Esophagus squamous epithelium (tissue), 5 donors: ENCODE results near the gene CEP120. TPM values are rescaled to one million over a fixed set of nuclear protein-coding genes. Genes with fewer than 3 reads are reported as not detected.
"Not testable (repeated sequence)": the region's sequence is repeated elsewhere in the genome, so short reads cannot be mapped to it uniquely, and the experiment has no call there.

ENCODE experiments used
- DNase-seq: peaks from one replicate; lab custom pipeline; 2025; lab: John Stamatoyannopoulos, UW
- H3K27ac ChIP-seq, 4 donors: fragments of 200-600 bp; sonication (generic); one replicate each; pipeline ENCODE4 v1.5.1; 2016 to 2019; ENCODE audit warnings: mild to moderate bottlenecking in 1 of 4
- H3K27me3 ChIP-seq, 4 donors: fragments of 200-600 bp; sonication (generic); 1 replicate in 3 of 4; 2 replicates in 1 of 4; pipeline versions ENCODE4 v1.5.1 to v1.6.0; 2017 to 2021; ENCODE audit warnings: antibody characterized with exemption in 1 of 4
- H3K36me3 ChIP-seq, 3 donors: fragments of 200-600 bp; sonication (generic); one replicate each; pipeline ENCODE4 v1.5.1; 2016 to 2019
- H3K4me1 ChIP-seq, 3 donors: fragments of 200-600 bp; sonication (generic); one replicate each; pipeline ENCODE4 v1.5.1; 2017 to 2019
- H3K4me3 ChIP-seq, 4 donors: fragments of 200-600 bp; sonication (generic); 1 replicate in 3 of 4; 2 replicates in 1 of 4; pipeline ENCODE4 v1.5.1; 2016 to 2019; ENCODE audit warnings: mild to moderate bottlenecking in 2 of 4, moderate library complexity in 1 of 4
- H3K9me3 ChIP-seq, 3 donors: fragments of 200-600 bp; sonication (generic); one replicate each; pipeline ENCODE4 v1.5.1; 2016 to 2019
- POLR2A ChIP-seq, 4 donors: fragments of 450-650 bp; IDR thresholded peaks; one replicate each; pipeline ENCODE4 v1.6.1; 2017; ENCODE audit warnings: antibody characterized with exemption in 4 of 4, mild to moderate bottlenecking in 4 of 4, moderate library complexity in 3 of 4
- WGBS, 2 donors: methylation state at CpG; one replicate each; pipeline ENCODE4 v1.1.5; 2018; 5-methylcytosine and 5-hydroxymethylcytosine counted together
- intact Hi-C: fragments of 100-400 bp; cut with DNase I; formaldehyde crosslinking; loops from one replicate; pipeline ENCODE4 v1.15.0; 2022
- total RNA-seq, 4 donors: library from RNA; depleted of rRNA; stranded (reverse); fragments of >200 nt; gene quantifications; one replicate each; pipeline ENCODE4 v1.1.0, GENCODE V29; 2016
- TF ChIP-seq, protein P1 (sequence below), 6 experiments: fragments of 450-650 bp in 4 of 6; fragments of 200-600 bp in 2 of 6; sonication (generic) in 2 of 6; IDR thresholded peaks; one replicate each; pipeline ENCODE4 v1.5.1; 2016 to 2019; ENCODE audit warnings: antibody characterized with exemption in 6 of 6, mild to moderate bottlenecking in 4 of 6, moderate library complexity in 4 of 6
- donor health status: DM: yes; HTN: yes; CAD: no.

CEP120 gene
- total RNA-seq, 4 donors from 2014 or later, result 7.9 to 12.6 (median 10.1) TPM

DNA sequence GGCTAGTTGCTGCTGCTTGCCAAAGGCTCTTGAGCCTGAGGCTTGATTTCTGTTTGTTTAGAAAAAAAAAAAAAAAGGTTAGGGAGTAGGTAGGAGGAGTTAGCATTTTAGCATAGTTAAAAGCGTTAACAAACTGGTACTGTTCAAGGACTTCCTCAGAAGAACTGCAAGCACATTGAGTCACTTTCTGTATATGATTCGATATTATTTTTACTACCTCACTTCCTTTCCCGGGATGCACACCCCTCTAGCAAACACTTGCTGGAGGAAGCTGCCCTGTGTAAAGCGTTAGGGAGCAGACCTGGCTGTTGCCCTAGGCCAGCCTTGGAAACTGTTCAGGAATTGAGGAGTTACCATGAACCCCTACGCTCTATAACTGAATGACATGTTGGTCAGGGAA, 15.7 kb upstream of the CEP120 start:
- 16 to 33% methylated on average over 3 to 5 of the region's 5 CpGs for WGBS, 2 donors
- intact Hi-C loops, result no loop called here
- no peaks in the 10 kb centered on the region for H3K36me3 ChIP-seq
- H3K27me3 ChIP-seq, result no peaks in the 10 kb centered on the region
- no peak overlapping the region for H3K4me3 ChIP-seq
- peaks cover 0 to 11% (median 0%) of the 10 kb centered on the region in 3 donors for H3K4me1 ChIP-seq
- no peaks in the 10 kb centered on the region for H3K9me3 ChIP-seq
- no peak overlapping the region for H3K27ac ChIP-seq
- TF ChIP-seq, protein P1, sequence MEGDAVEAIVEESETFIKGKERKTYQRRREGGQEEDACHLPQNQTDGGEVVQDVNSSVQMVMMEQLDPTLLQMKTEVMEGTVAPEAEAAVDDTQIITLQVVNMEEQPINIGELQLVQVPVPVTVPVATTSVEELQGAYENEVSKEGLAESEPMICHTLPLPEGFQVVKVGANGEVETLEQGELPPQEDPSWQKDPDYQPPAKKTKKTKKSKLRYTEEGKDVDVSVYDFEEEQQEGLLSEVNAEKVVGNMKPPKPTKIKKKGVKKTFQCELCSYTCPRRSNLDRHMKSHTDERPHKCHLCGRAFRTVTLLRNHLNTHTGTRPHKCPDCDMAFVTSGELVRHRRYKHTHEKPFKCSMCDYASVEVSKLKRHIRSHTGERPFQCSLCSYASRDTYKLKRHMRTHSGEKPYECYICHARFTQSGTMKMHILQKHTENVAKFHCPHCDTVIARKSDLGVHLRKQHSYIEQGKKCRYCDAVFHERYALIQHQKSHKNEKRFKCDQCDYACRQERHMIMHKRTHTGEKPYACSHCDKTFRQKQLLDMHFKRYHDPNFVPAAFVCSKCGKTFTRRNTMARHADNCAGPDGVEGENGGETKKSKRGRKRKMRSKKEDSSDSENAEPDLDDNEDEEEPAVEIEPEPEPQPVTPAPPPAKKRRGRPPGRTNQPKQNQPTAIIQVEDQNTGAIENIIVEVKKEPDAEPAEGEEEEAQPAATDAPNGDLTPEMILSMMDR (IDR thresholded peaks at IDR 0.05), result no peak
- TF ChIP-seq POLR2A (IDR thresholded peaks at IDR 0.05), result no peak
- no peak for DNase-seq

DNA sequence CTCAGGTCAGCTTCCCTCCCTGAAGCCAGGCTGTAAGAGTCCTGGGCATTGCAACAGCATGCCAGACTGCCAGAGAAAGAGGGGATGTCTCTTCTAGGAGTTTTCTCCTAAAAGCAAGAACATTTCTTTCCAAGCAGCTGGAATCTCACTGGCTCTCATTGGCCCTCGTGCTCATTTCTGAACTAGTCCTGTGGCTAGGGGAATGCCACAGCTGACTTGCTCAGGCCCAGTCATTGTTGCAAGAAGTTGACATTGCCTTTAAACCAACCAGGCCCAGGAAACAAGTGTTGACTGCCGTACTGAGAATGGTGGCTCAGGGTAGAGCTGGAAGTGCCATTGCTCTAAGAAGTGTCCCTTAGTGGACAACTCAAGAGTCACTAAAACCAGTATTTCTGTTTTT, 15.0 kb upstream of the CEP120 start:
- no peak for TF ChIP-seq POLR2A (IDR thresholded peaks at IDR 0.05)
- TF ChIP-seq, protein P1 (IDR thresholded peaks at IDR 0.05), result no peak
- DNase-seq, result no peak
- H3K4me3 ChIP-seq, result no peak overlapping the region
- H3K36me3 ChIP-seq, result no peaks in the 10 kb centered on the region
- intact Hi-C loops, result no loop called here
- H3K4me1 ChIP-seq, result peaks cover 0 to 11% (median 0%) of the 10 kb centered on the region in 3 donors
- WGBS, 2 donors, result 73 to 79% methylated on average over 2 of the region's 2 CpGs
- no peaks in the 10 kb centered on the region for H3K27me3 ChIP-seq
- H3K9me3 ChIP-seq, result no peaks in the 10 kb centered on the region
- H3K27ac ChIP-seq, result no peak overlapping the region

DNA sequence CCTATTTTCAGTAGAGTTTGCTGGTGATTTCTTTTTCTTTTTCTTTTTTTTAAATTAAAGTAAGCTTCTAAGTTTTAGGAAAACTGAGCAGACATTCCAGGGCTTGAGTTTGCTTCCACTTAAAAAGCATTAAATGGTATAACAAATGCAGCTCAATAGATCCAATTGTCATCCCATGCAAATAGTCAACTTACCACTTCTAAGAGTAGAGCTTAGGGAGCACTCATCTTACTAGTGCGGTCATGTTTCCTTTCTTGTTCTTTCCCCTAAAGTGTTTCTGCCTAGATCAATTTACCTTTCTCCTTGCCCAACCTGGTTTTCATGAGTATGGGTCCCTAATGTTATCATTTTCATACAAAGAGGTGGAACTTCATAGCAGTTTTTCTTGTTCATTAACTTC, 13.0 kb upstream of the CEP120 start:
- H3K27me3 ChIP-seq, result no peaks in the 10 kb centered on the region
- H3K4me3 ChIP-seq, result no peak overlapping the region
- H3K36me3 ChIP-seq, result no peaks in the 10 kb centered on the region
- no peaks in the 10 kb centered on the region for H3K9me3 ChIP-seq
- no peak for DNase-seq
- H3K4me1 ChIP-seq, result peaks cover 0 to 11% (median 0%) of the 10 kb centered on the region in 3 donors
- no peak for TF ChIP-seq POLR2A (IDR thresholded peaks at IDR 0.05)
- TF ChIP-seq, protein P1 (IDR thresholded peaks at IDR 0.05), result no peak
- intact Hi-C loops, result no loop called here
- 85 to 91% methylated on average over 1 of the region's 1 CpG for WGBS, 2 donors
- H3K27ac ChIP-seq, result no peak overlapping the region

DNA sequence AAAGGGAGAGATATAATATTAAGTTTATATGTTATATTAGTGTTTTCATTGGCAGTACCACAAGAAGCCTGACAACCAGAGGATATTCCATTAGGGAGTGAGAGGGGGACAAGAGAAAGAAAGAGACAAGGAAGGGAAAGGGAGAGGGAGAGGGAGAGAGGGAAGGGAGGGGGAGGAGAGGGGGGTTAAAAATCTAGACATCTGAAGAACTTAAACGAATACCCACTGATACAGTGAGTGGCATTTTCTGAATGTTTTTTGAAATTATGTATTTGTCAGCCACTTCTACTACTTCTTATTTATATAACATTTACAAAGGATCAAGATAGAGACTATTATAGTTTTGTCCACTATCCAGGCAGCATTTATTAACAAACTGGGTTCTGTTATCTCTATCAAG, 11.6 kb upstream of the CEP120 start:
- intact Hi-C loops, result no loop called here
- WGBS, 2 donors, result 83 to 87% methylated on average over 1 of the region's 1 CpG
- no peak for DNase-seq
- Histone ChIP-seq H3K4me1 (peaks cover 0 to 18% (median 3%) of the 10 kb centered on the region in 3 donors), H3K36me3 (no peaks in the 10 kb centered on the region), H3K27ac (no peak overlapping the region), H3K27me3 (no peaks in the 10 kb centered on the region), H3K4me3 (no peak overlapping the region), H3K9me3 (no peaks in the 10 kb centered on the region)
- TF ChIP-seq, protein P1 (IDR thresholded peaks at IDR 0.05), result no peak
- no peak for TF ChIP-seq POLR2A (IDR thresholded peaks at IDR 0.05)

DNA sequence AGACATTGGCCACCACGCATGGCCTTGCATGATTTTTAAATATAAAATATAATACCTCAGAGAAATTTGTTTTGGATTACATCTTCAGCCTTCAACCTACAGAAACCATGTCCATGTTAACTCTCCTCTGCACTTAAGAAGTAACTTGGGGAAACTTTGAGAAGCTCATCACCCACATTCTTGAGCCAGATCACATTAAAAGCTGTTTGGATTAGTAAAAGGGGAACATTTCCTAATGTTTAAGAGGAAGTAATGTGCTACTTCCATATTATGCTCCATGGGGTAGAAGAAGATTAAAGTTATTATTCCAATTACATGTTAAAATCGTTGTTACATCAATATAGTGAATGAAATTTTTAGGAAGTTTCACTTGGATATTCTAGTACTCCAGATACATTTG, 10.4 kb upstream of the CEP120 start:
- TF ChIP-seq POLR2A (IDR thresholded peaks at IDR 0.05), result no peak
- TF ChIP-seq, protein P1 (IDR thresholded peaks at IDR 0.05), result no peak
- intact Hi-C loops, result no loop called here
- DNase-seq, result no peak
- Histone ChIP-seq H3K27ac (no peak overlapping the region), H3K27me3 (no peaks in the 10 kb centered on the region), H3K4me1 (peaks cover 8 to 23% (median 12%) of the 10 kb centered on the region in 3 donors), H3K4me3 (no peak overlapping the region), H3K9me3 (no peaks in the 10 kb centered on the region), H3K36me3 (no peaks in the 10 kb centered on the region)
- WGBS, 2 donors, result 78% methylated on average over 2 of the region's 2 CpGs

DNA sequence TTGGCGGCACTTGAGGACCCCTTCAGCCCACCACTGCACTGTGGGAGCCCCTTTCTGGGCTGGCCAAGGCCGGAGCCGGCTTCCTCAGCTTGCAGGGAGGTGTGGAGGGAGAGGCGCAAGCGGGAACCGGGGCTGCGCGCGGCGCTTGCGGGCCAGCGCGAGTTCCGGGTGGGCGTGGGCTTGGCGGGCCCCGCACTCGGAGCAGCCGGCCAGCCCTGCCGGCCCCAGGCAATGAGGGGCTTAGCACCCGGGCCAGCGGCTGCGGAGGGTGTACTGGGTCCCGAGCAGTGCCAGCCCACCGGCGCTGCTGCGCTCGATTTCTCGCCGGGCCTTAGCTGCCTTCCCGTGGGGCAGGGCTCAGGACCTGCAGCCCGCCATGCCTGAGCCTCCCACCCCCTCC, 7.2 kb upstream of the CEP120 start:
- H3K36me3 ChIP-seq, H3K9me3 ChIP-seq, intact Hi-C loops, H3K27me3 ChIP-seq, DNase-seq: not testable (repeated sequence)
- 94% methylated on average over 6 of the region's 32 CpGs; no CpG with 5 or more reads in 1 of the 2 donors for WGBS, 2 donors
- peak overlapping the region in 3 of 4 donors; percentile 26 to 57 (median 31) for H3K4me3 ChIP-seq
- H3K27ac ChIP-seq, result peak overlapping the region; percentile 63 to 76 (median 70)
- H3K4me1 ChIP-seq, result peaks cover 8 to 30% (median 12%) of the 10 kb centered on the region in 3 donors
